HEK293 (cell line): Measurements from ENCODE around the gene FAM124B.

Source experiments
- CTCF ChIA-PET: fragments of 350-600 bp; formaldehyde crosslinking; extraction: SDS; loops from one replicate; lab custom pipeline; 2021; ENCODE audit warnings: antibody characterized with exemption; lab: Yijun Ruan, JAX
- POLR2A ChIA-PET: fragments of 300-600 bp; formaldehyde crosslinking; extraction: SDS; loops from one replicate; lab custom pipeline; 2020; ENCODE audit warnings: antibody characterized with exemption, inconsistent platforms; lab: Yijun Ruan, JAX
- H3K27ac ChIP-seq: fragments of 200-500 bp; sonication (Bioruptor generic); 2 replicates; pipeline ENCODE4 v1.5.1; 2014; ENCODE audit warnings: low read depth, low read length, control low read depth, inconsistent platforms; ENCODE audit errors: extremely low read depth
- H3K36me3 ChIP-seq, 2 experiments: fragments of 200-500 bp in 1 of 2; sonication (Bioruptor generic) in 1 of 2; 1 replicate in 1 of 2; 2 replicates in 1 of 2; pipeline ENCODE4 v1.5.1; 2014 to 2017; ENCODE audit warnings: inconsistent platforms in 2 of 2, low read length in 2 of 2; ENCODE audit not compliant: control insufficient read depth in 2 of 2, insufficient read depth in 1 of 2
- H3K4me1 ChIP-seq: fragments of 200-500 bp; sonication (Bioruptor generic); 2 replicates; pipeline ENCODE4 v1.5.1; 2014; ENCODE audit warnings: mild to moderate bottlenecking, low read length, inconsistent platforms; ENCODE audit not compliant: control insufficient read depth, insufficient read depth
- H3K4me3 ChIP-seq: 2 replicates; pipeline ENCODE4 v1.5.1; 2011; ENCODE audit warnings: low read depth, mild to moderate bottlenecking, control low read depth, low read length, moderate library complexity
- H3K9me3 ChIP-seq: fragments of 200-500 bp; sonication (Bioruptor generic); 2 replicates; pipeline ENCODE4 v1.5.1; 2014; ENCODE audit warnings: low read depth, low read length, inconsistent platforms; ENCODE audit not compliant: control insufficient read depth, insufficient read depth
- ATF2 ChIP-seq: fragments of 450-650 bp; formaldehyde crosslinking; IDR thresholded peaks from 2 replicates; pipeline ENCODE4 v1.5.1; 2016; ENCODE audit warnings: missing biosample characterization, missing genetic modification characterization, low read depth
- PBX3 ChIP-seq: sonication (generic); formaldehyde crosslinking; IDR thresholded peaks from 2 replicates; pipeline ENCODE4 v1.8.1; 2022; ENCODE audit warnings: mild to moderate bottlenecking, moderate library complexity, missing genetic modification reagents
- ZBTB1 ChIP-seq: fragments of 450-650 bp; formaldehyde crosslinking; IDR thresholded peaks from 2 replicates; pipeline ENCODE4 v1.5.1; 2016; ENCODE audit warnings: missing biosample characterization, missing genetic modification characterization
- ZBTB20 ChIP-seq: fragments of 450-650 bp; formaldehyde crosslinking; IDR thresholded peaks from 2 replicates; pipeline ENCODE4 v1.5.1; 2016; ENCODE audit warnings: missing biosample characterization, missing genetic modification characterization
- ZFP41 ChIP-seq: fragments of 450-650 bp; formaldehyde crosslinking; IDR thresholded peaks from 2 replicates; pipeline ENCODE4 v1.5.1; 2016; ENCODE audit warnings: missing biosample characterization, missing genetic modification characterization, borderline replicate concordance
- ZNF114 ChIP-seq: fragments of 450-650 bp; formaldehyde crosslinking; IDR thresholded peaks from 2 replicates; pipeline ENCODE4 v1.5.0; 2017; ENCODE audit warnings: missing biosample characterization, missing genetic modification characterization
- ZNF175 ChIP-seq: fragments of 450-650 bp; formaldehyde crosslinking; IDR thresholded peaks from 2 replicates; pipeline ENCODE4 v1.5.1; 2016; ENCODE audit warnings: missing biosample characterization, missing genetic modification characterization
- ZNF214 ChIP-seq: fragments of 450-650 bp; formaldehyde crosslinking; IDR thresholded peaks from 2 replicates; pipeline ENCODE4 v1.5.1; 2017; ENCODE audit warnings: missing biosample characterization, mild to moderate bottlenecking, missing genetic modification characterization, borderline replicate concordance
- ZNF221 ChIP-seq: fragments of 450-650 bp; formaldehyde crosslinking; IDR thresholded peaks from 2 replicates; pipeline ENCODE4 v1.5.1; 2017; ENCODE audit warnings: missing biosample characterization, missing genetic modification characterization, borderline replicate concordance
- ZNF274 ChIP-seq, 2 experiments: fragments of 200-500 bp in 1 of 2; fragments of 450-650 bp in 1 of 2; sonication (Bioruptor generic) in 1 of 2; formaldehyde crosslinking in 1 of 2; IDR thresholded peaks; 2 replicates each; pipeline versions ENCODE4 v1.5.1 to v1.6.1; 2014 to 2016; ENCODE audit warnings: borderline replicate concordance in 1 of 2, inconsistent platforms in 1 of 2, low read length in 1 of 2, missing biosample characterization in 1 of 2, missing genetic modification characterization in 1 of 2
- ZNF394 ChIP-seq: fragments of 450-650 bp; formaldehyde crosslinking; IDR thresholded peaks from 2 replicates; pipeline ENCODE4 v1.5.1; 2016; ENCODE audit warnings: missing biosample characterization, missing genetic modification characterization, mild to moderate bottlenecking, moderate library complexity, borderline replicate concordance
- ZNF398 ChIP-seq: fragments of 450-650 bp; formaldehyde crosslinking; IDR thresholded peaks from 2 replicates; pipeline ENCODE4 v1.5.1; 2017; ENCODE audit warnings: missing biosample characterization, missing genetic modification characterization
- ZNF416 ChIP-seq: fragments of 450-650 bp; formaldehyde crosslinking; IDR thresholded peaks from 2 replicates; pipeline ENCODE4 v1.5.1; 2016; ENCODE audit warnings: missing biosample characterization, missing genetic modification characterization
- ZNF548 ChIP-seq: fragments of 450-650 bp; formaldehyde crosslinking; IDR thresholded peaks from 2 replicates; pipeline ENCODE4 v1.5.1; 2016; ENCODE audit warnings: missing biosample characterization, missing genetic modification characterization
- ZNF549 ChIP-seq: fragments of 450-650 bp; IDR thresholded peaks from 2 replicates; pipeline ENCODE4 v1.5.1; 2018; ENCODE audit warnings: missing biosample characterization, missing genetic modification characterization, mild to moderate bottlenecking, inconsistent platforms, moderate library complexity
- ZNF555 ChIP-seq: fragments of 450-650 bp; formaldehyde crosslinking; conservative IDR thresholded peaks from 2 replicates; pipeline ENCODE4 v1.5.1; 2017; ENCODE audit warnings: missing biosample characterization, mild to moderate bottlenecking, missing genetic modification characterization, inconsistent platforms
- ZNF626 ChIP-seq: fragments of 450-650 bp; sonication (Bioruptor Pico); formaldehyde crosslinking; IDR thresholded peaks from 2 replicates; pipeline ENCODE4 v1.5.1; 2018; ENCODE audit warnings: missing biosample characterization, missing genetic modification characterization, inconsistent platforms
- ZSCAN16 ChIP-seq: fragments of 450-650 bp; formaldehyde crosslinking; IDR thresholded peaks from 2 replicates; pipeline ENCODE4 v1.5.1; 2016; ENCODE audit warnings: missing biosample characterization, missing genetic modification characterization
- ZSCAN30 ChIP-seq: fragments of 450-650 bp; IDR thresholded peaks from 2 replicates; pipeline ENCODE4 v1.5.1; 2018; ENCODE audit warnings: missing biosample characterization, mild to moderate bottlenecking, missing genetic modification characterization, moderate library complexity
- TF ChIP-seq, protein P1 (sequence below): fragments of 450-650 bp; formaldehyde crosslinking; IDR thresholded peaks from 2 replicates; pipeline ENCODE4 v1.5.1; 2016; ENCODE audit warnings: missing biosample characterization, missing genetic modification characterization, borderline replicate concordance

The FAM124B gene

GRCh38 chr2:224365331-224365730 is 36.6 kb downstream of the FAM124B start:
- no peaks in the 10 kb centered on the region for H3K9me3 ChIP-seq
- H3K4me1 ChIP-seq: peaks cover 4% of the 10 kb centered on the region; the same call in 1 of the 2 replicates
- CTCF ChIA-PET: interaction anchor here (1.0 to 2.1 kb wide), 2 partner anchors 10 to 1295 kb away, joined by 4 to 6 read pairs; no protein-coding TSS in a partner anchor
- TF ChIP-seq ZNF416: no peak
- no peak for TF ChIP-seq ZNF548 (tag by site-specific recombination)
- TF ChIP-seq ZNF175 (tag by site-specific recombination): no peak
- TF ChIP-seq ZBTB1 (tag by site-specific recombination): no peak
- no peak for TF ChIP-seq ZFP41 (tag by site-specific recombination)
- TF ChIP-seq ZNF626 (tag by site-specific recombination): no peak
- no peak for TF ChIP-seq ZSCAN30 (tag by site-specific recombination)
- no peak for TF ChIP-seq ZSCAN16 (tag by site-specific recombination)
- H3K4me3 ChIP-seq: no peak overlapping the region
- no peak overlapping the region for H3K27ac ChIP-seq
- POLR2A ChIA-PET: no interaction called here
- no peaks in the 10 kb centered on the region for H3K36me3 ChIP-seq

GRCh38 chr2:224363281-224363680 is 38.6 kb downstream of the FAM124B start:
- no peak overlapping the region for H3K27ac ChIP-seq
- ChIA-PET CTCF (interaction anchor here (1.1 to 1.4 kb wide), 2 partner anchors 71 to 369 kb away, joined by 3 to 4 read pairs; no protein-coding TSS in a partner anchor), POLR2A (no interaction called here)
- no peak overlapping the region for H3K4me3 ChIP-seq
- TF ChIP-seq PBX3 (CRISPR knock-in tag) (no peak), ZBTB20 (tag by site-specific recombination) (no peak), ZNF398 (tag by site-specific recombination) (no peak), ZNF214 (tag by site-specific recombination) (no peak), ZNF549 (tag by site-specific recombination) (no peak), ZNF221 (tag by site-specific recombination) (no peak), ZNF394 (no peak), ZNF555 (no peak), ATF2 (tag by site-specific recombination) (no peak), ZNF114 (tag by site-specific recombination) (no peak), ZNF274 (IDR thresholded peaks at IDR 0.05; ENCODE audit: low read length) (no peak), ZNF274 (tag by site-specific recombination; IDR thresholded peaks at IDR 0.05; ENCODE audit: borderline replicate concordance) (no peak)
- TF ChIP-seq, protein P1, sequence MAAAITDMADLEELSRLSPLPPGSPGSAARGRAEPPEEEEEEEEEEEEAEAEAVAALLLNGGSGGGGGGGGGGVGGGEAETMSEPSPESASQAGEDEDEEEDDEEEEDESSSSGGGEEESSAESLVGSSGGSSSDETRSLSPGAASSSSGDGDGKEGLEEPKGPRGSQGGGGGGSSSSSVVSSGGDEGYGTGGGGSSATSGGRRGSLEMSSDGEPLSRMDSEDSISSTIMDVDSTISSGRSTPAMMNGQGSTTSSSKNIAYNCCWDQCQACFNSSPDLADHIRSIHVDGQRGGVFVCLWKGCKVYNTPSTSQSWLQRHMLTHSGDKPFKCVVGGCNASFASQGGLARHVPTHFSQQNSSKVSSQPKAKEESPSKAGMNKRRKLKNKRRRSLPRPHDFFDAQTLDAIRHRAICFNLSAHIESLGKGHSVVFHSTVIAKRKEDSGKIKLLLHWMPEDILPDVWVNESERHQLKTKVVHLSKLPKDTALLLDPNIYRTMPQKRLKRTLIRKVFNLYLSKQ (tag by site-specific recombination): no peak
- H3K36me3 ChIP-seq: no peaks in the 10 kb centered on the region
- no peaks in the 10 kb centered on the region for H3K9me3 ChIP-seq
- H3K4me1 ChIP-seq: peaks cover 4% of the 10 kb centered on the region; the same call in 1 of the 2 replicates
